SH-SY5Y (cell line): ENCODE results near the gene PTCD2.

Experiments
- GATA2 ChIP-seq: IDR thresholded peaks from 2 replicates; pipeline ENCODE4 v1.6.1; 2011; ENCODE audit warnings: mild to moderate bottlenecking, low read depth, low read length
- GATA3 ChIP-seq: IDR thresholded peaks from 2 replicates; pipeline ENCODE4 v1.6.1; 2011; ENCODE audit warnings: low read depth, mild to moderate bottlenecking, low read length, moderate library complexity

DNA sequence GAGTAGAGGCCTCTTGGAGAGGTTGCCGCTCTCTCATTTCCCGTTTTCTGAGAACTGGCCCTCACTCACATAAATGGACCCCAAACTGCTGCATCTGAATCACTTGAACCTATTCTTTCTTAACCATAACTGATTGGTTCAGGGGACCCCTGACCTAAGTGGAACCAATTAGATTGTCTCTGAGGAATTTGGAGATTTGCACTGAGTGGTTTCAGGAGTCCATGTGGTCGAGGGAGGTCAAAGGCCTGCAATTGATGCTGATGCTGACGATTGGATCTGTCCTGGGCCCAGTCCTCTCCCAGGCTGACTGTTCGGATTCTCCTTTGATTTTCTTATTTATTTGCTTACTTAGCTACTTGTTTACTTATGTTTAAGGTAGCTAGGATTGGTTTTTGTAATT is 88.0 kb downstream of the PTCD2 start:
- no peak for TF ChIP-seq GATA2
- TF ChIP-seq GATA3: no peak
